Measurements from ENCODE around the gene SRPK3.
"Not testable (repeated sequence)": the region's sequence is repeated elsewhere in the genome, so short reads cannot be mapped to it uniquely, and the experiment has no call there.

Gene SRPK3

DNA sequence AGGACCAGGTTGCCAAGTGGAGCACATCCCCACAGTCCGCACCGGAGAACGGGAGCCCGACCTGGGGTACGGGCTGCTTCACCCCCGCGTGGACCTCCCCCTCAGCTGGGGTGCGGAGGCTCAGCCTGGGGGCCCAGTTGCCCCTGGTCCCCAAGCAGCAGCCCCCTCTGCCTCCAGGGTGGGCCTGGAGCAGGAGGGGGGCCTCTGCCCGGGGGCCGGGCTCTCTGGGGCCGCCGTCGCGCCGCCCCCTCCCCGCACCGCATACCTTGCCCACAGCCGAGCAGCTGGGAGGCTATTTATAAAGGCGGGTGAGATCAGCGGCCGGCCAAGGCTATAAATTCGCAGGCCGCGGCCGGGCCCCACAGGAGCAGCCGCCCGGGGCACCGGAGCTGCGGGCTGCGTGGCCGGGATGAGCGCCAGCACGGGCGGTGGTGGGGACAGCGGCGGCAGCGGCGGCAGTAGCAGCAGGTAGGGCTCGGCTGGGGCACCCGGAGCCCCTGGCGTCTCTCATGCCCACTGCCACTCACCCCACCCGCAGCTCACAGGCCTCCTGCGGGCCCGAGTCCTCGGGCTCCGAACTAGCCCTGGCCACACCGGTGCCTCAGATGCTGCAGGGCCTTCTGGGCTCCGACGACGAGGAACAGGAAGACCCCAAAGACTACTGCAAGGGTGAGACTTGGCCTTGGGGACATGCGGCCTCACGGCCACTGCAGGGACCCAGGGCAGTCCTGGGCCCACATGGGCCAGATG is at the start of gene SRPK3:
TSS of gene SRPK3 (plus strand) at position 364 of the 750 bp plus-strand sequence. CDS start at position 410, 46 bp downstream.
- DNase-seq (ENCODE audit: low spot score), result no peak

- no peak for DNase-seq (ENCODE audit: low spot score)
Observed at GRCh38 chrX:153731117-153731844, 49.6 kb upstream of the SRPK3 start.

DNA sequence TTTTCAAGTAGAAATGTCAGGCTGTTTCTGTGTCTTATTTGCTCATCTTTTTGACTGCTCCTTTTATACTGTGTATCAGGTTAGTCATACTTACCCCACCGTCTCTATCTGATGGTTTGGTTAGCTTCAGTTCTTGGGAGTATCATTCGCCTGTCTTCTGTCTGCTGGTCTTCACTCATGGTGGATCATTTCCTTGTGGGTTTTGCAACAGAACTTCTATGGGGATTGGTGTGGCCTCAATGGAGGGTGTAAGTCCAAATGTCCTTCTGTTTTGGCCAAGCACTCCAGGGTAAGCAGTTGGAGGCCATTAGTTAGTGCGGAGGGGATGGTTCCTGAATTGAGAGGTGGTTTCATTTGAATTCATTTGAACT is 49.0 kb upstream of the SRPK3 start:
- no peak for DNase-seq (ENCODE audit: low spot score)

DNA sequence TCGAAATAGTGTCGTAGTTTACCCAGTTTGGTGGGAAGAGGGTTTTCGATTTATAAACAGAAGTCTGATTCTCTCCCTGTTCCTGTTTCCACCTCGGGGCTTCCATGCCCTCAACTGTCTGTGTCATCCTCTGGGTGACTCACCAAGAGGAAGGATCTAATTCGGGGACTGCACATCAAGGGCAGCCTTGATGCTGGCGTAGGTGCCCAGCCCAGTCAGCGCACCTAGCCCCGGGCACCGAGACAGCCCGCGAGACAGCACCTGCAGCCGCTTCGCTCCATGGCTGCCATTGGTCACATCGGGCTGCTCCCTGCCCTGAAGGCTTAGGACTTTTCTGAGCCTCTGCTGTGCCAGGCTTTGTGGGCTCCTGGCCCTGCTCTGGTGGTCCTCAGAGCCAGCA is 48.4 kb upstream of the SRPK3 start:
- DNase-seq (ENCODE audit: low spot score), result no peak

GRCh38 chrX:153733651-153734240 is 47.1 kb upstream of the SRPK3 start:
- DNase-seq (ENCODE audit: low spot score), result no peak

GRCh38 chrX:153734871-153735270 is 46.0 kb upstream of the SRPK3 start:
- no peak for DNase-seq (ENCODE audit: low spot score)

GRCh38 chrX:153735274-153735673 is 45.6 kb upstream of the SRPK3 start:
- no peak for DNase-seq (ENCODE audit: low spot score)

- no peak for DNase-seq (ENCODE audit: low spot score)
Observed at GRCh38 chrX:153736071-153736820, 44.6 kb upstream of the SRPK3 start.

- DNase-seq (ENCODE audit: low spot score), result no peak
Observed at GRCh38 chrX:153736871-153737441, 43.9 kb upstream of the SRPK3 start.

GRCh38 chrX:153738056-153738605 is 42.7 kb upstream of the SRPK3 start:
- no peak for DNase-seq (ENCODE audit: low spot score)

- DNase-seq (ENCODE audit: low spot score), result no peak
Observed at GRCh38 chrX:153739754-153740486, 40.9 kb upstream of the SRPK3 start.

GRCh38 chrX:153740631-153741222 is 40.1 kb upstream of the SRPK3 start:
- no peak for DNase-seq (ENCODE audit: low spot score)

GRCh38 chrX:153741446-153741845 is 39.4 kb upstream of the SRPK3 start:
- no peak for DNase-seq (ENCODE audit: low spot score)

GRCh38 chrX:153742111-153742510 is 38.7 kb upstream of the SRPK3 start:
- DNase-seq (ENCODE audit: low spot score), result not testable (repeated sequence)

DNA sequence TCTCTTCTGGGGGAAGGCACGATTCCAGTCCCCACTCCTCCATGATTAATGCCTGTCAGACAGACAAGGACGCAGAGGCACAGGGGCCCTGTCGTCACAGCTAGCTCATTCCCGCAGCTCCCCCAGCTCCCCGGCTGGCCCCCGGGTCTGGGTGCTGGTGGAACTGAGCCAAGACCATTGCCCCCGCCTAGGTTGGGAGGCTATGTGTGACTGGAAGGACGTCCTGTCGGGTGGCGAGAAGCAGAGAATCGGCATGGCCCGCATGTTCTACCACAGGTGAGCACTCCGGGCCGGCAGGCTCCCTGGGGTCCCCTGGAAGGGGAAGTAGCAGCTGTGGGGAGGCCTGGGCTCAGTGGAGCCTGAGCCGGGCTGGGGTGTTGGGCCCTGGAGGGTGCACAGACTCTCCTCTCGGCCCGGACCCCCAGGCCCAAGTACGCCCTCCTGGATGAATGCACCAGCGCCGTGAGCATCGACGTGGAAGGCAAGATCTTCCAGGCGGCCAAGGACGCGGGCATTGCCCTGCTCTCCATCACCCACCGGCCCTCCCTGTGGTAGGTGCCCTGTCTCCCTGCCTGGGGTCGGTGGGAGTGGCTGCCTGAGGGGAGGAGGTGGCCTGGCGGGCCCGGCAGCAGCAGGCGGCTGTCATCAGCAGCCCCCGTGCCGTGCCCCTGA is 37.9 kb upstream of the SRPK3 start:
- DNase-seq (ENCODE audit: low spot score), result not testable (repeated sequence)

DNA sequence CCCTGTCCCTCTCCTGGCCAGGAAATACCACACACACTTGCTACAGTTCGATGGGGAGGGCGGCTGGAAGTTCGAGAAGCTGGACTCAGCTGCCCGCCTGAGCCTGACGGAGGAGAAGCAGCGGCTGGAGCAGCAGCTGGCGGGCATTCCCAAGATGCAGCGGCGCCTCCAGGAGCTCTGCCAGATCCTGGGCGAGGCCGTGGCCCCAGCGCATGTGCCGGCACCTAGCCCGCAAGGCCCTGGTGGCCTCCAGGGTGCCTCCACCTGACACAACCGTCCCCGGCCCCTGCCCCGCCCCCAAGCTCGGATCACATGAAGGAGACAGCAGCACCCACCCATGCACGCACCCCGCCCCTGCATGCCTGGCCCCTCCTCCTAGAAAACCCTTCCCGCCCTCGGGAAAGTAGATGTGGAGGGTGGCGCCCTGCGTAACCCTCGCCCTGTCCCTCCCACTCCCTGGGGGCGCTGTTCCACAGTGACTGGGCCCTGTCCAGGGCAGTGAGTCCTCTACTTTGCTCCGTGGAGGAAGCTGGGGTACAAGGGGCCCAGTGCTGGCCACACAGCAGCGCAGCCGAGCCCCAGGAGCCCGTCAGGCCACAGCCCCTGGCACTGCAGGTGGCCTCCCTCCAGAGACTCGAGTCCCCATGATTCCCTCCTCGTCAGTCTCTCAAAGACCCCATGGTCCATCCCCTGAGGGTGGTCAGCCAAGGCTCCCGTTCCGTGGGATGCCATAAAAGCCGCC is 37.2 kb upstream of the SRPK3 start:
- not testable (repeated sequence) for DNase-seq (ENCODE audit: low spot score)

GRCh38 chrX:153744210-153745066 is 36.4 kb upstream of the SRPK3 start:
- DNase-seq (ENCODE audit: low spot score), result no peak

- not testable (repeated sequence) for DNase-seq (ENCODE audit: low spot score)
Observed at GRCh38 chrX:153745067-153745433, 35.8 kb upstream of the SRPK3 start.

All from HuH-7.5 (cell line).